ENCODE measurements around the gene SMIM44.
A peak's percentile ranks its signal among the peaks of the same experiment; 100 is the strongest.

The SMIM44 gene

DNA sequence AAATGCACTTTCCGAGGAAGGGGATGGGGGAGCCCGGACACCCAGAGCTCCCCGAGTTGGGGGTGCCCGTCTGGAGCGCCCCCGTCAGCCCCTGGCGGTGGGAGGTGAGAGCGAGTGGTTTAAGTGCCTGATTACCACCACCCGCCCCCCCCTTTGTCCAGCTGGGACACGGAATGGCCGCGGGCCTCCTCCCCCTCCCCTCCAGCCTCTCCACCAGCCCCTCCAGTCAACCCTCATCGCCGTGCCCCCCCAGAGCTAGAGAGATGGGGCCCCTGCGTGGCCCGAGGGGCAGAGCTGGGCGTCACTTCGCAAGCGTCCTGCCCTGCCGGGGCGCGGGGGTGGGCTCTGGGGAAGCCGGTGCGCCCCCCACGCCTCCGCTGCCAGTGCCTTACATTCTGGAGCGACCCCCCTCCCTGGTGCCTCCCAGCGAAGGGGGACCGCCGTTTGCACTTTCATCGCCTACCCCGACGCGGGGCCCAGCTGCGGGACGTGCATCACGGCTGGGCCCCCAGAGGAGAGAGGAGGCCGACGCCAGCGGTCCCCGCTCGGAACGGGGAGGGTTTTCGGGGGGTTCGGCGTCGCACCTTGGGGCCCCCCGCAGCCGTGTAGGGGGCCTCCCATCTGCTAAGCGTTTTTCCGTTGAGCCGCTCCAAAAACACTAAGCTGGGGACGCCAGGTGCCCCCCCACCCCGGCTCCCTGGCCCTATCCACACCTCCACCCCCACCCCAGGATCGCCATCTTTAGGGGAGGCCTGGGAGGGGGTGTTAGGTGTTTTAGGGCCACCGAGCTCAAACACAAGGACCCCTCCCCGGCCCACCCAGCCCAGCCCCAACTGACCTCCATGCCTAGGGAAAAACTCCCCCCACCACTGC, 19.3 kb downstream of the SMIM44 start:
- TF ChIP-seq, protein P1, sequence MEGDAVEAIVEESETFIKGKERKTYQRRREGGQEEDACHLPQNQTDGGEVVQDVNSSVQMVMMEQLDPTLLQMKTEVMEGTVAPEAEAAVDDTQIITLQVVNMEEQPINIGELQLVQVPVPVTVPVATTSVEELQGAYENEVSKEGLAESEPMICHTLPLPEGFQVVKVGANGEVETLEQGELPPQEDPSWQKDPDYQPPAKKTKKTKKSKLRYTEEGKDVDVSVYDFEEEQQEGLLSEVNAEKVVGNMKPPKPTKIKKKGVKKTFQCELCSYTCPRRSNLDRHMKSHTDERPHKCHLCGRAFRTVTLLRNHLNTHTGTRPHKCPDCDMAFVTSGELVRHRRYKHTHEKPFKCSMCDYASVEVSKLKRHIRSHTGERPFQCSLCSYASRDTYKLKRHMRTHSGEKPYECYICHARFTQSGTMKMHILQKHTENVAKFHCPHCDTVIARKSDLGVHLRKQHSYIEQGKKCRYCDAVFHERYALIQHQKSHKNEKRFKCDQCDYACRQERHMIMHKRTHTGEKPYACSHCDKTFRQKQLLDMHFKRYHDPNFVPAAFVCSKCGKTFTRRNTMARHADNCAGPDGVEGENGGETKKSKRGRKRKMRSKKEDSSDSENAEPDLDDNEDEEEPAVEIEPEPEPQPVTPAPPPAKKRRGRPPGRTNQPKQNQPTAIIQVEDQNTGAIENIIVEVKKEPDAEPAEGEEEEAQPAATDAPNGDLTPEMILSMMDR (conservative IDR thresholded peaks at IDR 0.05; ENCODE audit: control insufficient read depth, insufficient read depth, low read depth, low read length): no peak
- DNase-seq (ENCODE audit: low read depth): no peak
- H3K4me3 ChIP-seq (ENCODE audit: control insufficient read depth, low read depth, low read length): no peak overlapping the region

DNA sequence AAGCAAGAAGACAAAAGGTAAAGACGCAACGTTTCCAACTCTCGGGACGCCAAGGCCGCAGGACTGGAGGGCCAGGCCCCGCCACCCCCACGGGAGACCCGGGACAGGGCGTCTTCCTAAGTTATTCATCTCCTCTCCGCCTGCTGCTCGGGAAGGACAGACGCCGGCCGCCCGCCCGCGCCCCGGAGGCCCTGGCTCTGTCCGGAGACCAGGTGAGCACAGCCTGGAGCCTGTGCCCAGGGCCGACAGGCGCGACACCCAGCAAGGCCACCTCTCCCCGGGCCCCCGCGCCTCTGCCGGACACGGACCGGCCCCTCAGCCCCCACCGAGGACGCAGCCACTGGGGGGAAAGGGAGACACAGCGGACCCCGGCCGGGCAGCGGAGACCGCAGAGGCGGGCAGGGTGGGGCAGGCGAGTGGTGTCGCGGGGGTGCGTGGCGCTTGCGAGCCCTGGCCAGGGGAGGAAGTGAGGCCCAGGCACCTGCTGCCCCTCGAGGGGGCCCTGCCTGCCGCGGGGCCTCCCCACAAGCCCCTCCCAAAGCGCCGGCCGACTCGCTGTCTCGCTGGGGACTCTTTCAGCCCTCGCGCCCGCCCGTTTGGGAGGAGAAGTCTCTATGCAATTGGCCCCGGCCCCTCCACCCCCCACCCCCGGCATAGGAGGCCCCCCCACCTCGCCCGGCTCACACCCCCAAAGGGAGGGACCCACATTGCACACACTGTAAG, 20.1 kb downstream of the SMIM44 start:
- TF ChIP-seq, protein P1 (conservative IDR thresholded peaks at IDR 0.05; ENCODE audit: control insufficient read depth, insufficient read depth, low read depth, low read length): no peak
- H3K4me3 ChIP-seq (ENCODE audit: control insufficient read depth, low read depth, low read length): no peak overlapping the region
- DNase-seq (ENCODE audit: low read depth): no peak

DNA sequence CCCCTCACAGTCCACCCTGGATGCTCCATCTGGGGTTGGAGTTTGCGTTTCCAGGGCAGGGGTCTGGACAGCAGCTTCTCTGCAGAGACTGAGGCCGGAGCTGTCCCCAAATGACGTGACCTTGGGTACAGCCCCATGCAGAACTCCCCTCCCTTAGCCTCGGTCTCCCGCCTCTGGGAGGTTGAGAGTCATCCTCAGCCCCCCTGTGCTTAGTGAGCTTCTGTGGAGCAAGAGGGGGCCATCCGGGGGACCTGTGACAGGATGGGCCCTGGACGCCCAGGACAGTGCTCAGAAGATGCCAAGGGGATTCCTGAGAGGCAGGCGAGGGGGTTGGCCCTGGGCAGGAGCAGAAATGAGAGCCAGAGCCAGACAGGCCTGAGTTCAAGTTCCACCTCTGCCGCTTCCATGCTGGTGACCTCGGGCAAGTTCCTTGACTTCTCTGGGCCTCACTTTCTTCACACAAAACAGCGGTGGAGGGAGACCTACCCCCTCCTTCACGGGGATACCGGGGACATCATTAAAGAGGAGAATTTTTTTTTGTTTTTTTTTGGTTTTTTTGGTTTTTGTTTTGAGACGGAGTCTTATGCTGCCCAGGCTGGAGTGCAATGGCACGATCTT, 23.2 kb downstream of the SMIM44 start:
- H3K4me3 ChIP-seq (ENCODE audit: control insufficient read depth, low read depth, low read length): no peak overlapping the region
- no peak for DNase-seq (ENCODE audit: low read depth)
- TF ChIP-seq, protein P1 (conservative IDR thresholded peaks at IDR 0.05; ENCODE audit: control insufficient read depth, insufficient read depth, low read depth, low read length): no peak

DNA sequence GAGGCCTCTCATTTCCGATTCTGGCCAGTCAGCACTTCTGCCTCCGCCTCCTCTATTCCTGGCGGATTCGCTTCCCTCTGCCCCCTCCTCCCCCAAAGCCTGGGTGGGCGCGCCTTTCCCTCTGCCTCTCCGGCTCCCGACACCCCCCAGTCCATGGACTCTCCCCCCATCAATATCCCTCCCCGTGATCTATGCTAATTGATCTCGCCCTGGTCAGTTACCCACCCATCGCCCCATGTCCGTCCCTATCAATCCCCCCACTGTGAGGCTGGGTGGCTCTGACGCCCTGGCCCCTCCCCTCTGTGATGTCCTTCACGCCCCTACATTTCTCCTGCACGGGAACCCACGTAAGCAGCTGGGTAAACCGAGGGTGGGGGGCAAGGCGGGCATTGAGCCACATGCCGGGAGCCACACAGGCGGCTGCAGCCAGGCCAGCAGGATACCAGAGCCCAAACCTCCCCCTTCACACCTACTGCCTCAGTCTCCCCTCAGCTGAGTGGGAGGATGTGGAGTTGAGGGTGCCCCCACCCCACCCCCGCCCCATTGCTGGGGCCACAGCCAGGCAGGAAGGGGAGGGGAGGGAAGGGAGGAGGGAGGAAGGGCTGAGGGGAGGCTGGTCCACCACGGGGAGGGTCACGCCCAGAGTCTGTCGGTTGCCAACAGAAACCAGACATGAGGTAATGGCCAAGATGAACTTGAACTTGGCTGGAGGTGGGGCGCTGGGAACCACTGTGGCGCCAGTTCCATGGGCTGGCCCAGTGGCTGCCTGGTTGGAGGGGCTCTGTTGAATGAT, 24.0 kb downstream of the SMIM44 start:
- peak; percentile 93 for DNase-seq (ENCODE audit: low read depth)
- no peak overlapping the region for H3K4me3 ChIP-seq (ENCODE audit: control insufficient read depth, low read depth, low read length)
- TF ChIP-seq, protein P1 (conservative IDR thresholded peaks at IDR 0.05; ENCODE audit: control insufficient read depth, insufficient read depth, low read depth, low read length): no peak

DNA sequence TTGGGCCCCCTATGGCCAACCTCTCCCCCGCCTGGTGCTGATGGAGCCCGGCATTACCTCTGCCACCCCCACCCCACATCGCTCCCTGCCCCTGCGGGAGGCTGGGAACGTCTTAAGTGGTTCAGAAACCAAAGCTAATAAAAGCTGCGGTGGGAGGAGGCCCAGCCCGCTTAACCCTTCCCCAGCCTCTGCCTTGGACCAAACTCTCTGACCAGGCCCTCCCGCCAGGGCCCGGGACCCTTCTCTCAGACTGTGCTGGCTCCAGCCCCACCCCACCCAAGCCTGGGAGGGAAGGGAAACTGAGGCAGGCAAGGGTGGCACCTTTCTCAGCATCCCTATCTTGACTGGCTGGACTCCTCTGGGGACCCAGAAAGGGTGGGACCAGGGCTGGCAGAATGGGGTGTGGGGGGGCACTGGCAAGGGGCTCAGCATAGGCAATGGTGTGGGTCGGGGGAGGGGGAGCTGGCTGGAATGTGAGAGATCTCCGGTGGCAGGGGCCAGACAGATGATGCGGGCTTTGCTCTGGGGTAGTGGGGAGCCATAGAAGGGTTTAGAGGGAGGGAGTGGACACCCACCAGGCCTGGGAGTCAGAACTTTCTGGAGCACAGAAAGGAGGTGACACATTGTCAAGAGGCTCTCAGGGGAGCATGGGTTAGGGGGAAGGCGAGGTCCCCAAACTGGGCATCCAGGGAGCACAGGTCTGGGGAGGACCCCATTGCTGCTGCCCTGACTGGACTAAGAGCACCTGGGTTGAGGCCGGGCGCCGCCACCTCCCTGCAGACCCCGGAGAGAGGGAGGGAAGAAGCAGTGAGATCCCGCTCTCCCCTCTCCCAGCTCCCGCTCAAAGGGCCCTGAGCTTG, 24.8 kb downstream of the SMIM44 start:
- TF ChIP-seq, protein P1 (conservative IDR thresholded peaks at IDR 0.05; ENCODE audit: control insufficient read depth, insufficient read depth, low read depth, low read length): no peak
- no peak overlapping the region for H3K4me3 ChIP-seq (ENCODE audit: control insufficient read depth, low read depth, low read length)

More for the DNA sequence above, 24.8 kb downstream of the SMIM44 start:
- DNase-seq (ENCODE audit: low read depth): no peak
